Right lobe of liver (tissue), 6 donors: Measurements from ENCODE around the gene SPRED2. TPM values are rescaled to one million over a fixed set of nuclear protein-coding genes. Genes with fewer than 3 reads are reported as not detected.
A peak's percentile ranks its signal among the peaks of the same experiment; 100 is the strongest.

Experiments
- ATAC-seq, 4 donors: fragments of 200-7000 bp; cut with Tn5 transposase; one replicate each; pipeline ENCODE4 v1.9.1; 2020; ENCODE audit warnings: mild to moderate bottlenecking in 4 of 4, moderate library complexity in 4 of 4
- DNase-seq, 3 donors: peaks; one replicate each; pipeline ENCODE4 v3.0.0-alpha.2; 2020
- H3K27ac ChIP-seq, 3 donors: fragments of 200-600 bp; one replicate each; pipeline ENCODE4 v1.8.0; 2022
- H3K27me3 ChIP-seq, 2 donors: fragments of 200-600 bp; one replicate each; pipeline ENCODE4 v1.8.0; 2022
- H3K36me3 ChIP-seq, 4 donors: fragments of 200-600 bp; sonication (generic) in 1 of 4; one replicate each; pipeline versions ENCODE4 v1.5.1 to v1.8.0; 2017 to 2022; ENCODE audit warnings: control low read depth in 1 of 4
- H3K4me1 ChIP-seq, 4 donors: fragments of 200-600 bp; sonication (generic) in 1 of 4; one replicate each; pipeline versions ENCODE4 v1.5.1 to v1.8.0; 2017 to 2022; ENCODE audit warnings: control low read depth in 1 of 4
- H3K4me3 ChIP-seq, 3 donors: fragments of 200-600 bp; one replicate each; pipeline ENCODE4 v1.8.0; 2022
- H3K9me3 ChIP-seq, 4 donors: fragments of 200-600 bp; sonication (generic) in 1 of 4; one replicate each; pipeline versions ENCODE4 v1.5.1 to v1.8.0; 2017 to 2022; ENCODE audit warnings: control low read depth in 1 of 4
- CTCF ChIP-seq, 4 donors: fragments of 200-600 bp in 3 of 4; fragments of 450-650 bp in 1 of 4; IDR thresholded peaks; one replicate each; pipeline versions ENCODE4 v1.5.1 to v1.8.0; 2016 to 2022; ENCODE audit warnings: antibody characterized with exemption in 4 of 4, mild to moderate bottlenecking in 2 of 4
- POLR2A ChIP-seq: fragments of 450-650 bp; IDR thresholded peaks from one replicate; pipeline ENCODE4 v1.6.1; 2017; ENCODE audit warnings: antibody characterized with exemption, mild to moderate bottlenecking
- WGBS: methylation state at CpG from one replicate; pipeline ENCODE4 v1.1.6; 2018; ENCODE audit warnings: low coverage, low lambda C conversion rate; ENCODE audit not compliant: insufficient coverage; ENCODE audit errors: missing lambda C conversion rate; 5-methylcytosine and 5-hydroxymethylcytosine counted together
- intact Hi-C, 2 donors: fragments of 100-400 bp; cut with DNase I; formaldehyde crosslinking; loops; one replicate each; pipeline versions ENCODE4 v1.11.2 to v1.14.1; 2022
- total RNA-seq, 6 experiments: library from RNA; depleted of rRNA in 2 of 6; stranded (reverse); fragments of >200 nt in 2 of 6; fragmentation: NEBNext Ultra II Directional in 3 of 6; extraction: Animal tissue kit (Norgen Biotek cat#: 25700) in 3 of 6; gene quantifications; one replicate each; pipeline versions ENCODE4 v1.1.0 to v1.2.4, GENCODE V29; 2016 to 2023
- donor health status: DM: no; HTN: yes; CAD: no.
- donor health status: DM: no; HTN: no; CAD: no.
- donor health status: DM: no; HTN: no; CAD: no.
- donor health status: DM: no; HTN: yes; CAD: no.
- donor health status: DM: no; HTN: yes; CAD: no.

SPRED2 gene
- total RNA-seq, 6 experiments from 2014 or later, result 11.0 to 22.5 (median 15.2) TPM

GRCh38 chr2:65416321-65416720 lies 16.1 kb downstream of the SPRED2 start:
- WGBS, result 83% methylated on average over 2 of the region's 3 CpGs
- ATAC-seq (no peak), DNase-seq (no peak)
- Histone ChIP-seq H3K4me3 (no peak overlapping the region), H3K36me3 (no peaks in the 10 kb centered on the region), H3K4me1 (peaks cover 0 to 41% (median 7%) of the 10 kb centered on the region in 4 donors), H3K9me3 (no peaks in the 10 kb centered on the region), H3K27me3 (no peaks in the 10 kb centered on the region), H3K27ac (no peak overlapping the region)
- TF ChIP-seq CTCF (IDR thresholded peaks at IDR 0.05) (no peak), POLR2A (no peak)
- intact Hi-C loops, result no loop called here

- H3K4me3 ChIP-seq, result no peak overlapping the region
- DNase-seq, result no peak
- no peaks in the 10 kb centered on the region for H3K27me3 ChIP-seq
- intact Hi-C loops, result no loop called here
- H3K36me3 ChIP-seq, result no peaks in the 10 kb centered on the region
- H3K27ac ChIP-seq, result no peak overlapping the region
- WGBS, result 100% methylated on average over 1 of the region's 1 CpG
- ATAC-seq, result no peak
- H3K4me1 ChIP-seq, result peaks cover 0 to 36% (median 7%) of the 10 kb centered on the region in 4 donors
- TF ChIP-seq CTCF (IDR thresholded peaks at IDR 0.05) (no peak), POLR2A (no peak)
- H3K9me3 ChIP-seq, result no peaks in the 10 kb centered on the region
Observed at GRCh38 chr2:65415091-65415490, 17.3 kb downstream of the SPRED2 start.

DNA sequence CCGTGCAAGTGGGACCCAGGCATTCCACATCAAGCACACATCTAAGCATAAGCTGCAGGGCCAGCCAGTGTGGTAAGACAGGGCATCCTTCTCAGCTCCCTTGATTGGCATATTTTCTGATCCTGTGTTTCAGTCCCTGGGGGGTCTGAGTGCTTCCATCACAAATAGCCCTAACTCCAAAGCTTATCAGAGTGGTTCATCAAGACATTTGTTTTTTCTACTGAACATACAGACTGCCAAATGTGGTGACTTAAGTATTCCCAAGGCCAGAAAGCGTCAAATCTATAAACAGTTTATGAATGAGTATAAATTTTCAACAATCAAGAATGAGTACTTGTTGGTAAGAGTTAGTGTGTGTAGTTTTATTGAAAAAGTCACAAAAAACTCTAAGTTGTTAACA lies 18.8 kb downstream of the SPRED2 start:
- WGBS, result 91% methylated on average over 1 of the region's 2 CpGs
- Histone ChIP-seq H3K27me3 (no peaks in the 10 kb centered on the region), H3K4me3 (no peak overlapping the region), H3K36me3 (no peaks in the 10 kb centered on the region), H3K4me1 (peaks cover 0 to 32% (median 7%) of the 10 kb centered on the region in 4 donors), H3K9me3 (no peaks in the 10 kb centered on the region), H3K27ac (no peak overlapping the region)
- intact Hi-C loops, result no loop called here
- TF ChIP-seq POLR2A (no peak), CTCF (IDR thresholded peaks at IDR 0.05) (no peak)
- ATAC-seq, result no peak
- DNase-seq, result no peak

DNA sequence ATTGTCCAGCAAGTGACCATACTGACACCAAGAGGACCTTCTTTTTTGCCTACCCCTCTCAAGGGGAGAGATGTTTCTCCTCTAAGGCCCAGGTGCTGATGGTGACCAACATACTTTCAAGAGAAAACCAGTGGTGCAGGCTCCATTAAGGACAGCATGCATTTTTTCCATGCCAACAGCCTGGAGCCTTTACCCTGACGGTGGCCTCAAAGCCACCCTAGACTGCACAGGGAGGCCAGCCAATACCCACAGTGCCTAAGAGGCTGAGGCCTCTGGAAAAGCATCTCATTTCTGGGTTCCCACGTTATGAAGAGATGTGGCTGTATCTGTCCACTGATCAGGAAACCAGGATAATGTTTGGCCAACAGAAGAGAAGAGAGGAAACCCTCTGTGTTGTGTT lies 19.3 kb downstream of the SPRED2 start:
- ATAC-seq, result peak in 2 of 4 donors; percentile 5 to 8
- H3K27ac ChIP-seq, result no peak overlapping the region
- no peak for DNase-seq
- H3K27me3 ChIP-seq, result no peaks in the 10 kb centered on the region
- H3K9me3 ChIP-seq, result no peaks in the 10 kb centered on the region
- TF ChIP-seq CTCF (IDR thresholded peaks at IDR 0.05), result no peak
- TF ChIP-seq POLR2A, result no peak
- H3K4me3 ChIP-seq, result no peak overlapping the region
- H3K36me3 ChIP-seq, result no peaks in the 10 kb centered on the region
- no CpG with 5 or more reads among the region's 2 CpGs for WGBS
- intact Hi-C loops, result no loop called here
- H3K4me1 ChIP-seq, result peaks cover 0 to 28% (median 7%) of the 10 kb centered on the region in 4 donors
